ENCODE results near the gene ZNF142. TPM values are rescaled to one million over a fixed set of nuclear protein-coding genes. Genes with fewer than 3 reads are reported as not detected.

The ZNF142 gene, protein sequence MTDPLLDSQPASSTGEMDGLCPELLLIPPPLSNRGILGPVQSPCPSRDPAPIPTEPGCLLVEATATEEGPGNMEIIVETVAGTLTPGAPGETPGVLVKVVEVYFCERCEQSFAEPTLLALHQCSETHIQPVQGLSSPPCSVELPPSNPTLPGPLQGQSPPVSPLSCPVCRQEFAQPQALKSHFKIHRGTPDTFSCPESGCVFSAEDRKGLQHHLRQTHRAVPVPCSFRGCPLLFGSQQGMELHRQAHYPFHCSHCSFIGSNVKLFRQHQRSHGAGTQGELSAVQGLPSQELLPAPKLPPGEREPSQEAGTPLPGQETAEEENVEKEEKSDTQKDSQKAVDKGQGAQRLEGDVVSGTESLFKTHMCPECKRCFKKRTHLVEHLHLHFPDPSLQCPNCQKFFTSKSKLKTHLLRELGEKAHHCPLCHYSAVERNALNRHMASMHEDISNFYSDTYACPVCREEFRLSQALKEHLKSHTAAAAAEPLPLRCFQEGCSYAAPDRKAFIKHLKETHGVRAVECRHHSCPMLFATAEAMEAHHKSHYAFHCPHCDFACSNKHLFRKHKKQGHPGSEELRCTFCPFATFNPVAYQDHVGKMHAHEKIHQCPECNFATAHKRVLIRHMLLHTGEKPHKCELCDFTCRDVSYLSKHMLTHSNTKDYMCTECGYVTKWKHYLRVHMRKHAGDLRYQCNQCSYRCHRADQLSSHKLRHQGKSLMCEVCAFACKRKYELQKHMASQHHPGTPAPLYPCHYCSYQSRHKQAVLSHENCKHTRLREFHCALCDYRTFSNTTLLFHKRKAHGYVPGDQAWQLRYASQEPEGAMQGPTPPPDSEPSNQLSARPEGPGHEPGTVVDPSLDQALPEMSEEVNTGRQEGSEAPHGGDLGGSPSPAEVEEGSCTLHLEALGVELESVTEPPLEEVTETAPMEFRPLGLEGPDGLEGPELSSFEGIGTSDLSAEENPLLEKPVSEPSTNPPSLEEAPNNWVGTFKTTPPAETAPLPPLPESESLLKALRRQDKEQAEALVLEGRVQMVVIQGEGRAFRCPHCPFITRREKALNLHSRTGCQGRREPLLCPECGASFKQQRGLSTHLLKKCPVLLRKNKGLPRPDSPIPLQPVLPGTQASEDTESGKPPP (N-terminal part only)
- total RNA-seq, result 10 to 100 TPM; 18.1 to 46.0 (median 21.8) TPM
- polyA plus RNA-seq, result 10 to 100 TPM; 10.4 to 12.6 TPM
- long read RNA-seq, donor 1, partial matches to known transcripts, result 6 of 8 reads
- long read RNA-seq, donor 1, other reads (novel, unspliced or antisense), result 2 of 8 reads
- long read RNA-seq, donor 2, partial matches to known transcripts, result 6 of 7 reads
- long read RNA-seq, donor 2, other reads (novel, unspliced or antisense), result 1 of 7 reads
- long read RNA-seq, donor 3, partial matches to known transcripts, result 7 of 8 reads
- long read RNA-seq, donor 3, other reads (novel, unspliced or antisense), result 1 of 8 reads

DNA sequence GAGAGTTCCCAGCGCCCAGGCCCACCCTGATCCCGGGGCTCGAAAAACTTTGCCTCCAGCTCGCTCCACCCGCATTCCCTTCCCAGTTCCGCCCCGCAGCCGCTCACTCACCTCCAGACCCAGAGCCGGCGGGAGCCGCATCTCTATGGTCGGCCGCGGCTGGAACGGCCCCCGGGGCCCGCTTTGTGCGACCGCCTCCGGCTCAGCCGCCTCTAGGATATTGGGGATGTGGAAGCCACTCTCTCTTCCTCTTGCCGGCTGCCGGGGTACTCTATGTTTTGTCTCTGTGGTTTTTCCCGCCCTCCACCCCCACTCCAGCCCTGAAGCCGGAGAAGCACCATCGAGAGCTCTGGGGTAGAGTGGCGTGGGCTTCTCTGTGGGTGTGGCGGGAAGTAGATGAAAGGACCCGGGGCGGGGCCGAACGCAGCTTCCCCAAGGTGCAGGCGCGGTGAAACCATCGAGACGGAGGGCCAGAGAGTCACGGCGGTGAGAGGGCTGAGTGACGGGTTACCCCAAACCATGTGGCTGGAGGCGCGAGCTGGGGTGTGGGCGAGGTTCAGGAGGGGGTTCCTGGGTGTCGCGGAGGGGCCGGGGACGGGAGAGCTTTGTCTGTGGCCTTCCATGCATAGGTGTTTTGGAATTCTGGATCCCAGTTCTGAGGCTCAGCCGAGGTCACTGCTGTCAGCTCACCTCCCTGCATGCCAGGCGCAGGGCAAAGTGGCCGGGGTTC, at the start of gene ZNF142, which contains the start of gene BCS1L:
Gene ZNF142, minus strand, starts transcription at position 366 of the 730 bp plus-strand sequence. CDS start 3,194 bp downstream, outside the sequence.
Gene BCS1L, plus strand, starts transcription at position 426 of the 730 bp plus-strand sequence. CDS start 1,305 bp downstream, outside the sequence.
- intact Hi-C loops (cut with DNase I), result loop anchor here in 7 of 10 donors (1.0 to 10.0 kb wide), 8 partner anchors 13 to 255 kb away; partner anchors contain the start of genes CNOT9 (in 3 of the 7), USP37 (in 3 of the 7), RNF25 (in 1 of the 7) and STK36 (in 1 of the 7)
- TF ChIP-seq CTCF (IDR thresholded peaks at IDR 0.05) (no peak), POLR2A (IDR thresholded peaks at IDR 0.05) (peak in 1 of 2 donors; percentile 81)
- Histone ChIP-seq H3K4me1 (peaks cover 0 to 45% (median 25%) of the 10 kb centered on the region in 12 donors), H3K27me3 (no peaks in the 10 kb centered on the region), H3K27ac (peak within 1 kb of the TSS; percentile 45 to 91 (median 82)), H3K36me3 (peaks cover 0 to 65% (median 59%) of the 10 kb centered on the region in 9 donors), H3K4me3 (peak within 1 kb of the TSS; percentile 60 to 96 (median 88)), H3K9me3 (no peaks in the 10 kb centered on the region)
- ATAC-seq, result peak; percentile 89 to 98 (median 96)
- peak; percentile 92 to 95 (median 95) for DNase-seq
- WGBS, 4 donors, result 0 to 1% (median 0%) methylated on average over 47 to 49 of the region's 49 CpGs

DNA sequence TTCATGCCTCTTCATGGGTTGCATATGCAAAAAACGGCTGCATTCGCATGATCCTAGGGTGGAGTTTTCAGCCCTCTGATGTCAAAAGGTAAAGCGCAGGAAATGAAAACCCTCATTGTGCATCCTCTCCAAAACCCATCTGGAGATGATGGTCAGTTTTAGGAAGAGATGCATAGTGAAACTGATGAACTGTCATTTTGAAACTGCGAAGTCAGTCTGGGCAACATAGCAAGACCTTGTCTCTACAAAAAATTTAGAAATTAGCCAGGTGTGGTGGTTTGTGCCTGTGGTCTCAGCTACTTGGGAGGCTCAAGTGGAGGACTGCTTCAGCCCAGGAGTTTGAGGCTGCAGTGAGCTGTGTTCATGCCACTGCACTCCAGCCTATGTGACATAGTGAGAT, 48.7 kb upstream of the ZNF142 start:
- Histone ChIP-seq H3K4me1 (peaks cover 0 to 20% (median 8%) of the 10 kb centered on the region in 12 donors), H3K9me3 (no peaks in the 10 kb centered on the region), H3K36me3 (no peaks in the 10 kb centered on the region), H3K4me3 (no peak overlapping the region), H3K27ac (no peak overlapping the region), H3K27me3 (no peaks in the 10 kb centered on the region)
- ATAC-seq (no peak), DNase-seq (no peak)
- 88 to 96% (median 93%) methylated on average over 4 of the region's 4 CpGs for WGBS, 4 donors
- no peak for TF ChIP-seq POLR2A (IDR thresholded peaks at IDR 0.05)
- no peak for TF ChIP-seq CTCF (IDR thresholded peaks at IDR 0.05)
- intact Hi-C loops (cut with DNase I), result loop anchor here in 2 of 10 donors (2.0 to 5.0 kb wide), 2 partner anchors 35 to 134 kb away; partner anchors contain the start of genes RNF25 (in 1 of the 2) and STK36 (in 1 of the 2)

- 70 to 81% (median 75%) methylated on average over 4 of the region's 4 CpGs for WGBS, 4 donors
- no peaks in the 10 kb centered on the region for H3K9me3 ChIP-seq
- no peaks in the 10 kb centered on the region for H3K27me3 ChIP-seq
- TF ChIP-seq CTCF (IDR thresholded peaks at IDR 0.05) (no peak), POLR2A (IDR thresholded peaks at IDR 0.05) (no peak)
- ATAC-seq (no peak), DNase-seq (no peak)
- no peak overlapping the region for H3K4me3 ChIP-seq
- H3K27ac ChIP-seq, result no peak overlapping the region
- intact Hi-C loops (cut with DNase I), result no loop called here
- no peaks in the 10 kb centered on the region for H3K4me1 ChIP-seq
- peaks cover 0 to 29% (median 13%) of the 10 kb centered on the region in 9 donors for H3K36me3 ChIP-seq
Observed at GRCh38 chr2:218703341-218703740, 43.9 kb upstream of the ZNF142 start.

Measured in heart left ventricle (tissue), 16 donors.